Adipocyte (in vitro differentiated cells): ENCODE measurements around the gene ABHD2.

ENCODE experiments used
- DNase-seq: peaks from one replicate; pipeline ENCODE4 v3.0.0-alpha.2; 2015; ENCODE audit warnings: low read depth
- H3K27me3 ChIP-seq: replicated peaks from 2 replicates; pipeline ENCODE4 v1.7.0; 2013; ENCODE audit warnings: mild to moderate bottlenecking, low read length, moderate library complexity; ENCODE audit not compliant: control insufficient read depth, insufficient read depth
- H3K36me3 ChIP-seq: 2 replicates; pipeline ENCODE4 v1.7.0; 2013; ENCODE audit warnings: low read length, mild to moderate bottlenecking, moderate library complexity; ENCODE audit not compliant: control insufficient read depth, insufficient read depth, severe bottlenecking
- H3K4me1 ChIP-seq: 2 replicates; pipeline ENCODE4 v1.7.0; 2013; ENCODE audit warnings: mild to moderate bottlenecking, low read length, moderate library complexity; ENCODE audit not compliant: control insufficient read depth, insufficient read depth
- H3K4me3 ChIP-seq: 2 replicates; pipeline ENCODE4 v1.7.0; 2013; ENCODE audit warnings: mild to moderate bottlenecking, low read length, moderate library complexity
- H3K9ac ChIP-seq: 2 replicates; pipeline ENCODE4 v1.7.0; 2013; ENCODE audit warnings: mild to moderate bottlenecking, low read length, moderate library complexity
- H3K9me3 ChIP-seq: 2 replicates; pipeline ENCODE4 v1.7.0; 2013; ENCODE audit warnings: mild to moderate bottlenecking, low read length, moderate library complexity; ENCODE audit not compliant: control insufficient read depth

Gene ABHD2

GRCh38 chr15:89205991-89206585 is 117.8 kb downstream of the ABHD2 start:
- Histone ChIP-seq H3K36me3 (peaks cover 2% of the 10 kb centered on the region), H3K9me3 (no peaks in the 10 kb centered on the region), H3K9ac (no peak overlapping the region), H3K27me3 (no peaks in the 10 kb centered on the region), H3K4me3 (no peak overlapping the region), H3K4me1 (no peaks in the 10 kb centered on the region)
- no peak for DNase-seq

- Histone ChIP-seq H3K36me3 (no peaks in the 10 kb centered on the region), H3K9me3 (no peaks in the 10 kb centered on the region), H3K9ac (no peak overlapping the region), H3K4me1 (no peaks in the 10 kb centered on the region), H3K4me3 (peak overlapping the region; percentile 15), H3K27me3 (no peaks in the 10 kb centered on the region)
- peak; percentile 87 for DNase-seq
Measured at GRCh38 chr15:89206908-89207331, 118.7 kb downstream of the ABHD2 start.

GRCh38 chr15:89208256-89208655 is 120.0 kb downstream of the ABHD2 start:
- DNase-seq, result no peak
- Histone ChIP-seq H3K4me1 (no peaks in the 10 kb centered on the region), H3K27me3 (no peaks in the 10 kb centered on the region), H3K9me3 (no peaks in the 10 kb centered on the region), H3K36me3 (no peaks in the 10 kb centered on the region), H3K4me3 (no peak overlapping the region), H3K9ac (no peak overlapping the region)

GRCh38 chr15:89209057-89209456 is 120.8 kb downstream of the ABHD2 start:
- no peak for DNase-seq
- no peak overlapping the region for H3K4me3 ChIP-seq
- H3K27me3 ChIP-seq, result no peaks in the 10 kb centered on the region
- no peaks in the 10 kb centered on the region for H3K9me3 ChIP-seq
- no peak overlapping the region for H3K9ac ChIP-seq
- no peaks in the 10 kb centered on the region for H3K36me3 ChIP-seq
- H3K4me1 ChIP-seq, result no peaks in the 10 kb centered on the region

DNA sequence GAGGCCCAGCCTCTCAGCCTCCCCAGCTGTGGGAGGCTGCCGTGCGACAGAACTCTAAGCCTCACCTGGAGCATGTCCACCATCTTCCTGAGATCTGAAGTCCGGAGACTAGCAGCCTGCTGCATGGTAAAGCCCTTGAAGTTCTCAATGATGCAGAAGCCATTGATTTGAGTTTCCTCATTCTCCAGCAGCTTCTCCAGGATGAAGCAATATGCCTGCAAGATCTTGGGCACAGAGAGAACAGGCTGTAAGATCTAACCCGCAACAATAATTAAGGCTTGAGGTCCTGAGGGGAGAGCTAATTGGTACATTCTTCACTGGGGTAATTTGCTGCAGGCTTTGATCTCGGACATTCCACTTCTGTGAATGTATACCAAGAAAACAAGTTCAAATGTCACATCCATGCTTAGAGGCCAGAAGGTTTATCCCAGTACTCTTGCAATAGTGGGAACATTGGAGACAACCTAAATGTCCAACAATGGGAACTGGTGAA is 123.5 kb downstream of the ABHD2 start:
- H3K9ac ChIP-seq, result no peak overlapping the region
- peaks cover 2% of the 10 kb centered on the region for H3K27me3 ChIP-seq
- H3K36me3 ChIP-seq, result no peaks in the 10 kb centered on the region
- no peaks in the 10 kb centered on the region for H3K4me1 ChIP-seq
- H3K4me3 ChIP-seq, result no peak overlapping the region
- H3K9me3 ChIP-seq, result no peaks in the 10 kb centered on the region
- peak; percentile 33 for DNase-seq

- H3K4me3 ChIP-seq, result no peak overlapping the region
- DNase-seq, result no peak
- H3K36me3 ChIP-seq, result no peaks in the 10 kb centered on the region
- no peaks in the 10 kb centered on the region for H3K9me3 ChIP-seq
- H3K27me3 ChIP-seq, result peaks cover 25% of the 10 kb centered on the region
- H3K4me1 ChIP-seq, result peaks cover 4% of the 10 kb centered on the region
- no peak overlapping the region for H3K9ac ChIP-seq
Measured at GRCh38 chr15:89215627-89216026, 127.4 kb downstream of the ABHD2 start.

GRCh38 chr15:89217031-89217430 is 128.8 kb downstream of the ABHD2 start:
- DNase-seq, result no peak
- no peak overlapping the region for H3K9ac ChIP-seq
- H3K36me3 ChIP-seq, result no peaks in the 10 kb centered on the region
- H3K4me3 ChIP-seq, result no peak overlapping the region
- no peaks in the 10 kb centered on the region for H3K9me3 ChIP-seq
- peaks cover 4% of the 10 kb centered on the region for H3K4me1 ChIP-seq
- H3K27me3 ChIP-seq, result peaks cover 34% of the 10 kb centered on the region

- no peak overlapping the region for H3K9ac ChIP-seq
- no peak for DNase-seq
Measured at GRCh38 chr15:89217686-89218376, 129.6 kb downstream of the ABHD2 start.

DNA sequence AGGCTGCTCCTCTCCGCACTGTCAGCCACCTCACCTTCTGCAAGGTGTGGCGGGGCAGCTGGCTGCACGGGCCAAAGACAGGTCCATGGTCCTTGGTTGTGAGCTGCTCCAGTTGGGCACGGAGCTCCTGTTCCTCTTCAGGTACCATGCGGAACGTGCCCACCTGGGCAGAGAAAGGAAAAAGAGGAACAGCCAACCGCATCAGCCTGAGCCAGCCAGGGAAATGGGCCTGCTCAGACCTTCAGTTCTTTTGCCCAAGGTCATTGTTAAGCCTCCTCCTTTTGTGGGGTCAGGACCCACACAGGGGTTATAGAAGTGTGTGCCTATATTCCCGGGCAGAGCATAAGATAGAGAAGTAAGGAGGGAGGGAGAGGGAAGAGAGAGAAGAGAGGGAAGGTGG is 130.3 kb downstream of the ABHD2 start:
- DNase-seq, result no peak
- no peaks in the 10 kb centered on the region for H3K36me3 ChIP-seq
- H3K9me3 ChIP-seq, result no peaks in the 10 kb centered on the region
- H3K4me1 ChIP-seq, result peaks cover 4% of the 10 kb centered on the region
- H3K27me3 ChIP-seq, result peaks cover 35% of the 10 kb centered on the region
- H3K9ac ChIP-seq, result no peak overlapping the region
- H3K4me3 ChIP-seq, result no peak overlapping the region

More at GRCh38 chr15:89217686-89218376, 129.6 kb downstream of the ABHD2 start:
- Histone ChIP-seq H3K4me3 (no peak overlapping the region), H3K27me3 (peaks cover 35% of the 10 kb centered on the region), H3K4me1 (peaks cover 4% of the 10 kb centered on the region), H3K9me3 (no peaks in the 10 kb centered on the region), H3K36me3 (no peaks in the 10 kb centered on the region)

DNA sequence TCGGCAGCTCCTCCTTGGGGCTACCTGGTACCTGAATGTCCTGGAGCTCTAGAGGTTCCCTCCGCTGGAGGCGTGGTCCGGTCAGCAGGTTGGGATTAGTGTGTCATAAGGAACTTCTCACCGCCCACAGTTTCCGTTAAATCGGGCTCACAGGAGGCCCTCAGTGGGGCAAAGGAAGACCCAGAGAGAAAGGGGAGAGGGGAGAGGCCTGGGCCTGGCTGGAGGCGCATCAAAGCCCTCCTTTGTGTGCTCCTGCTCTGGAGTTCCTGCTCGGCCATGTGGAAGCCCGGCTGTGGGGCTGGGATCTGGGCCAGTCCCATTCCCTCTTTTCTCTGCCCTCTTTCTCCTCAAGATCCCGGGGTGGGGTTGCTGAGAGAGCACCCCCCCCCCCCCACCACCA is 133.3 kb downstream of the ABHD2 start, which contains the start of gene RLBP1:
RLBP1 (minus strand) TSS at position 37 of the 400 bp plus-strand sequence. CDS start 2,604 bp downstream, outside the sequence.
- no peak for DNase-seq
- H3K36me3 ChIP-seq, result no peaks in the 10 kb centered on the region
- H3K27me3 ChIP-seq, result peaks cover 35% of the 10 kb centered on the region

GRCh38 chr15:89225588-89225987 is 137.3 kb downstream of the ABHD2 start:
- H3K9ac ChIP-seq, result no peak overlapping the region
- DNase-seq, result no peak
- H3K4me3 ChIP-seq, result no peak overlapping the region

More for the DNA sequence above, 133.3 kb downstream of the ABHD2 start, which contains the start of gene RLBP1:
- no peaks in the 10 kb centered on the region for H3K9me3 ChIP-seq
- H3K4me1 ChIP-seq, result peaks cover 4% of the 10 kb centered on the region
- no peak within 1 kb of the TSS for H3K9ac ChIP-seq
- no peak within 1 kb of the TSS for H3K4me3 ChIP-seq

More at GRCh38 chr15:89225588-89225987, 137.3 kb downstream of the ABHD2 start:
- H3K4me1 ChIP-seq, result no peaks in the 10 kb centered on the region
- H3K9me3 ChIP-seq, result no peaks in the 10 kb centered on the region
- H3K27me3 ChIP-seq, result peaks cover 13% of the 10 kb centered on the region
- H3K36me3 ChIP-seq, result no peaks in the 10 kb centered on the region
